C1 segment of cervical spinal cord (tissue), 14 donors: Measurements from ENCODE around the gene TMEM120B.
"Not testable (repeated sequence)": the region's sequence is repeated elsewhere in the genome, so short reads cannot be mapped to it uniquely, and the experiment has no call there.

Experiments used
- DNase-seq, 14 donors: peaks; one replicate each; lab custom pipeline; 2025; lab: John Stamatoyannopoulos, UW

TMEM120B gene

GRCh38 chr12:121712461-121713256 lies at the start of gene TMEM120B:
TSS of gene TMEM120B (plus strand) at chr12:121712752. CDS start at chr12:121712896, 144 bp downstream.
- peak in 13 of 14 donors; percentile 47 to 91 (median 79) for DNase-seq

DNA sequence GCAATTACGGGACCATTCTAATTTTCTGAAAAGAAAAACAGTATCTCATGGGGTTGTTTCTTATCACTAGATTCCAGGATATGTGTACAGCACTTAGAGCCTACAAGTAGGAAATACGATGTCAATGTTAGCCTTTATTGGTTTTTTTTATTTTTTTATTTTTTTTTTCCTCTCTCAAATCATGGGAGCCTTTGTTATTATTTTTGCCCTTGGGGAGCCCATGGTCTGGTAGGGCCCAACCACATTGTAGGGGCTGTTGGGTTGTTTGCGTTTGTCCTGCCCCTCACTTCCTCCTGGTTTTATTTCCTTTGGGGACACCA lies 49.0 kb upstream of the TMEM120B start:
- no peak for DNase-seq

DNA sequence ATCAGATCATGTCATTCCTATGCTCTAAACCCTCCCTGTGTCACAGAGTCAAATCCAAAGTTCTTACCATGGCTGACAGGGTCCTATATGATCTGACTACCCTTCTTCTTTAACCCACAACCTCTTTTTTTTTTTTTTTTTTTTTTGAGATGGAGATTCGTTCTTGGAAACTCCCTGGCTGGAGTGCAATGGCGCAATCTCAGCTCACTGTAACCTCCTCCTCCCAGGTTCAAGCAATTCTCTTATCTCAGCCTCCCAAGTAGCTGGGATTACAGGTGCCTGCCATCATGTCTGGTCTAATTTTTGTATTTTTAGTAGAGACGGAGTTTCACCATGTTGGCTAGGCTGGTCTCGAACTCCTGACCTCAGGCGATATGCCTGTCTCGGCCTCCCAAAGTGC lies 45.7 kb upstream of the TMEM120B start:
- DNase-seq, result not testable (repeated sequence)

GRCh38 chr12:121668750-121669520 lies 43.6 kb upstream of the TMEM120B start:
- DNase-seq, result no peak

- no peak for DNase-seq
Observed at GRCh38 chr12:121669521-121669900, 43.0 kb upstream of the TMEM120B start, which contains the start of gene MORN3. TSS of gene MORN3 (minus strand) at chr12:121669654. CDS start at chr12:121669483, 171 bp downstream.

GRCh38 chr12:121673013-121673511 lies 39.5 kb upstream of the TMEM120B start:
- DNase-seq, result peak in 1 of 14 donors; percentile 56

- DNase-seq, result no peak
Observed at GRCh38 chr12:121676190-121676589, 36.4 kb upstream of the TMEM120B start.

DNA sequence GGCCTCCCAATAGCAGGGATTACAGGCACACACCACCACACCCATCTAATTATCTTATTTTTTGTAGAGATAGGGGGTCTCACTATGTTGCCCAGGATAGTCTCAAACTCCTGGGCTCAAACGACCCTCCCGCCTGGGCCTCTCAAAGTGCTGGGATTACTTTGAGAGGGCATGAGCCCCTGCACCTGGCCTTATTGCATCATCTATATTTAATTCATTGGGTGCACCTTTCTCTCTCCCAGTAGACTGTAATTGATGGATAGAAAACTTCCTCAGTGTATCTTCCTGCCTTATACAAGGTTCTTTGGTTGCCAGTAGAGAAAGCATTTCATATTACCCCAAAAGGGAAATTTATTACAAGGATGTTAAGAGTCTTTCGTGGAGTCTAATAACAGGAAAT lies 34.2 kb upstream of the TMEM120B start:
- DNase-seq, result no peak

GRCh38 chr12:121678716-121679300 lies 33.7 kb upstream of the TMEM120B start:
- no peak for DNase-seq

DNA sequence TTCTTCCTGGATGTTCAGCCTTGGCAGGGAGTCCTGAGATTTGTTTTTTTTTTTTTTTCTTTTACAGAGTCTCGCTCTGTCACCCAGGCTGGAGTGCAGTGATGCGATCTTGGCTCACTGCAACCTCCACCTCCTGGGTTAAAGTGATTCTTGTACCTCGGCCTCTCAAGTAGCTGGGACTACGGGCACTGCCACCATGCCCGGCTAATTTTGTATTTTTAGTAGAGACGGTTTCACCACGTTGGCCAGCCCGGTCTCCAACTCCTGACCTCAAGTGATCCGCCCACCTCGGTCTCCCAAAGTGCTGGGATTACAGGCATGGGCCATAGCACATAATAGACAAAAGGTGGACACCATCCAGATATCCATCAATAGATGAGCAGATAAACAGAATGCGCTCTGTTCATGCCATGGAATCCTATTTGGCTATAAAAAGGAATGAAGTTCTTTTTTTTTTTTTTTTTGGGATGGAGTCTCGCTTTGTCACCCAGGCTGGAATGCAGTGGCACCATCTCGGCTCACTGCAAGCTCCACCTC lies 32.8 kb upstream of the TMEM120B start:
- DNase-seq, result peak in 1 of 14 donors; percentile 2

- DNase-seq, result no peak
Observed at GRCh38 chr12:121688966-121689365, 23.6 kb upstream of the TMEM120B start.

DNA sequence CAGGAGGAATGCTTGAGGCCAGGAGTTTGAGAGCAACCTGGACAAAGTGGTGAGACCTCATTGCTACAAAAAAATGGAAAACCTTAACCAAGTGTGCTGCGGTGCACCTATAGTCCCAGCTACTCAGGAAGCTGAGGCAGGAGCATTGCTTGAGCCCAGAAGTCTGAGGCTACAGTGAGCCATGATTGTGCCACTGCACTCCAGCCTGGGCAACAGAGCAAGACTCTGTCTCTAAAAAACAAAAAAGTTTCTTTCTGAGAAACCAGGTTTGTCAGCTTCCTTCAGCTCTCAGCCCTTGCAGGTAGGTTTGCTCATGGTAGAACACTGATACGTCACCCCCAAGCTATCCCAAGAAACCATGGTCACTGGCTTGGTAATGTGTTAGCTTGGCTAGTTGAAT lies 23.1 kb upstream of the TMEM120B start:
- DNase-seq, result no peak

- DNase-seq, result not testable (repeated sequence)
Observed at GRCh38 chr12:121692744-121693143, 19.8 kb upstream of the TMEM120B start.

- DNase-seq, result no peak
Observed at GRCh38 chr12:121693155-121693687, 19.3 kb upstream of the TMEM120B start.

DNA sequence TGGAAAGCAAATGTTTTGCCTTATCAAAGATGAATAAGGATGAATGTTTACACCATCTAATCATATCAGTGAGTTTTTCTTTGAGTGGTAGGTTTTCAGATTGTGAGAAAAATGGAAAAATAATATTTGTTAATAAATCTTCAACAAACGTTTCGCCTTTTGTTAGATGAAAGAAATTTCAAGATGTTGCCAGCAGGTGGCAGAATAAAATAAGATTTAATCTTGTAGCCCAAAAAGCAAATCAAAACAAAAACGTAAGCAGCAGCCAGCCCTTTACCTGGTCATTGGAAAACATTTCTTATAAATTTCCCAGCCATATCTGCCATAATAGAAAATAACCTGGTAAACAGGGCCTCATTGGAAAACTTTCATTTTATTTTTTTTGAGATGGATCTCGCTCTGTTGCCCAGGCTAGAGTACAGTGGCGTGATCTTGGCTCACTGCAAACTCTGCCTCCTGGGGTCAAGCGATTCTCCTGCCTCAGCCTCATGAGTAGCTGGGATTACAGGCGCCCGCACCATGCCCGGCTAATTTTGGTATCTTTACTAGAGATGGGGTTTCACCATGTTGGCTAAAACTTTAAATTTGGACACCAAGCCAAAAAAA lies 15.4 kb upstream of the TMEM120B start:
- peak in 1 of 14 donors; percentile 70 for DNase-seq

DNA sequence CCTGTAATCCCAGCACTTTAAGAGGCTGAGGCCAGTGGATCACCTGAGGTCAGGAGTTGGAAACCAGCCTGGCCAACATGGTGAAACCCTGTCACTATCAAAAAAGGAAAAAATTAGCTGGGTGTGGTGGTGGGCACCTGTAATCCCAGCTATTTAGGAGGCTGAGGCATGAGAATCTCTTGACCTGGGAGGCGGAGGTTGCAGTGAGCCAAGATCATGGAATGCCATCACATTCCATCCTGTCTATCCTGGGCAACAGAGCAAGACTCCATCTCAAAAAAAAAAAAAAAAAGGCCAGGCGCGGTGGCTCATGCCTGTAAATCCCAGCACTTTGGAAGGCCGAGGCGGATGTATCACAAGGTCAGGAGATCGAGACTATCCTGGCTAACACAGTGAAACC lies 14.7 kb upstream of the TMEM120B start:
- not testable (repeated sequence) for DNase-seq

DNA sequence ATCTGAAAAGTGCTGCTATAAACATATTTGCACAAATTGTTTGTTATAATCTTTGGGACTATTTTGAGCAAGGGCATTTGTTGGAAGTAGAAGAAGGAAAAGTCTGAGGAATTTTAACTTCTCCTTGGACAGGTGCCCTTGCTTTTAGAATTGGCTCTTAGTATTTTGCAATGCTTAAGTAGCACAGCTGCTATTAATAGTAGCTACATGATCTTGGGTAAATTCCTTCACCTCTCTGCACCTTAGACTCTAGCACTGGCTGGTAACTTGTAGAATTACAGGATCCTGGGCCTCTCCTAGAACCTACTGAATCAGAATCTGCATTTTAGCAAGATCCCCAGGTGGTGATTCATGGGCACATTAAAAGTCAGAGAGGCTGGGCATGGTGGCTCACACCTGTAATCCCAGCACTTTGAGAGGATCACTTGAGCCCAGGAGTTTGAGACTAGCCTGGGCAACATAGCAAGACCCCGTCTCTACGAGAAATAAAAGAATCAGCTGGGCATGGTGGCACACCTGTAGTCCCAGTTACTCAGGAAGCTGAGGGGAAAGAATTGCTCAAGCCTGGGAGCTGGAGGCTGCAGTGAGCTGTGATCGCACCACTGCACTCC lies 10.8 kb upstream of the TMEM120B start:
- DNase-seq, result no peak

DNA sequence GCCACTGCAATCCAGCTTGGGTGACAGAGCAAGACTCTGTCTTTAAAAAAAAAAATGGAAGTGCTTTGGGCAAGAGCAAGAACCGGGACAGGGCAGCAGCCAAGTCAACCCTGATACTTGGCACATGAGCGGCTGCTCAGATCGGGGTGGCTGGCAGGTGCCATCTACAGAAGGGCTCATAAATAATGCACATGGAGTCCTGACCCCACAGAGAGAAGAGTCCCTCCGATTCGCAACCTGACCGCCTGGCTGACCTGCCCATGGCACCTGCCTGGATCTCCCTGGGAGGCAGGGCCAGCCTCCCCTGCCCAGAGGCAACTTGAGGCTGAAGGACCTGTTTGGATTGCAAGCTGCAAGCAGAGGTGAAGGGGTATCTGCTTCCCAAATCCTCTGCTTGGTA lies 9.6 kb upstream of the TMEM120B start:
- no peak for DNase-seq

GRCh38 chr12:121705514-121705913 lies 7.0 kb upstream of the TMEM120B start:
- DNase-seq, result no peak

GRCh38 chr12:121708313-121709063 lies 4.1 kb upstream of the TMEM120B start:
- DNase-seq, result no peak
